ENCODE measurements around the gene PDS5A.
A peak's percentile ranks its signal among the peaks of the same experiment; 100 is the strongest.
"Not testable (repeated sequence)": the region's sequence is repeated elsewhere in the genome, so short reads cannot be mapped to it uniquely, and the experiment has no call there.

PDS5A gene, protein sequence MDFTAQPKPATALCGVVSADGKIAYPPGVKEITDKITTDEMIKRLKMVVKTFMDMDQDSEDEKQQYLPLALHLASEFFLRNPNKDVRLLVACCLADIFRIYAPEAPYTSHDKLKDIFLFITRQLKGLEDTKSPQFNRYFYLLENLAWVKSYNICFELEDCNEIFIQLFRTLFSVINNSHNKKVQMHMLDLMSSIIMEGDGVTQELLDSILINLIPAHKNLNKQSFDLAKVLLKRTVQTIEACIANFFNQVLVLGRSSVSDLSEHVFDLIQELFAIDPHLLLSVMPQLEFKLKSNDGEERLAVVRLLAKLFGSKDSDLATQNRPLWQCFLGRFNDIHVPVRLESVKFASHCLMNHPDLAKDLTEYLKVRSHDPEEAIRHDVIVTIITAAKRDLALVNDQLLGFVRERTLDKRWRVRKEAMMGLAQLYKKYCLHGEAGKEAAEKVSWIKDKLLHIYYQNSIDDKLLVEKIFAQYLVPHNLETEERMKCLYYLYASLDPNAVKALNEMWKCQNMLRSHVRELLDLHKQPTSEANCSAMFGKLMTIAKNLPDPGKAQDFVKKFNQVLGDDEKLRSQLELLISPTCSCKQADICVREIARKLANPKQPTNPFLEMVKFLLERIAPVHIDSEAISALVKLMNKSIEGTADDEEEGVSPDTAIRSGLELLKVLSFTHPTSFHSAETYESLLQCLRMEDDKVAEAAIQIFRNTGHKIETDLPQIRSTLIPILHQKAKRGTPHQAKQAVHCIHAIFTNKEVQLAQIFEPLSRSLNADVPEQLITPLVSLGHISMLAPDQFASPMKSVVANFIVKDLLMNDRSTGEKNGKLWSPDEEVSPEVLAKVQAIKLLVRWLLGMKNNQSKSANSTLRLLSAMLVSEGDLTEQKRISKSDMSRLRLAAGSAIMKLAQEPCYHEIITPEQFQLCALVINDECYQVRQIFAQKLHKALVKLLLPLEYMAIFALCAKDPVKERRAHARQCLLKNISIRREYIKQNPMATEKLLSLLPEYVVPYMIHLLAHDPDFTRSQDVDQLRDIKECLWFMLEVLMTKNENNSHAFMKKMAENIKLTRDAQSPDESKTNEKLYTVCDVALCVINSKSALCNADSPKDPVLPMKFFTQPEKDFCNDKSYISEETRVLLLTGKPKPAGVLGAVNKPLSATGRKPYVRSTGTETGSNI (N-terminal part only)

DNA sequence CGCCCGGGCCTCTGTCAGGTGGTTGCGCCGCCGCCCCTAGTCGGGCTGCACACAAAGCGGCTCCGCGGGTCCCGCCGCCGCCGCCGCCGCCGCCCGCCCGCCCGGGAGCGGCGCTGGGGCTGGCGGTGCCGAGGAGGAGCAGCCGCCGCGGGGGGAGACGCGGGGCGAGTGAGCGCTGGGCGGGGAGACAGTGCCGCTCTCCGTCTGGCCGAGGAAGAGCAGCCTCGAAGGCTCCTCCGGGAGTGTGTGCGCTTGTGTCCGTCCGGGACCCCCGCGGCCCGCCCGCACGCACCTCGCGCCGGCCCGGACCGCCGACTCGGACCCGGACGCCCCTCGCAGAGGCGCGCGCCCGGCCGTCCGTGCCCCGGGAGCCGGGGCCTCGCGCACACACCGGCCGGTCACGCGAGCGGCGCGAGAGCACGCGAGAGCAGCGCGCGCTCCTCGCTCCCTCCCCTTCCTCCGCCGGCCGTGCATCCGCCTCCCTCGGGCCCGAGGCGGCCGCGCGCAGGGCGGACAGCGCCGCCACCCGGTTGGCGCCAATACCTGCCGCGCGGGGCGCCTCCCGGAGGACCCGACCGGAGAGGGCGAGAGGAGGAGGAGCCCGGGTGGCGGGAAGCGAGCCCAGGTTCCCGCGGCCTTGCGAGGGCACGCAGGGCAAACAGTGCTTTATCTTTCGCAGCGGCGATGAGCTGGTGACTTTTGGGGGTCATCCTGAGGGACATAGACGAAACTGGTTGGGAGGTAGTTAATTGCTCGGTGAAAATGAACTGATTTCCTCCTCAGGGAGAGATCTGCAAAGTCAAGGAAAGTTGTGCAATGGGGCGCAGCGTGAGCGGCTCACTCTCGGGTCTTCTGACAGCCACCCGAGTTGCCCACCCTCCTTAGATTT, at the start of gene PDS5A:
Gene PDS5A, minus strand, starts transcription at position 423 of the 889 bp plus-strand sequence. CDS start 1,334 bp downstream, outside the sequence.
- peak; percentile 93 for DNase-seq

DNA sequence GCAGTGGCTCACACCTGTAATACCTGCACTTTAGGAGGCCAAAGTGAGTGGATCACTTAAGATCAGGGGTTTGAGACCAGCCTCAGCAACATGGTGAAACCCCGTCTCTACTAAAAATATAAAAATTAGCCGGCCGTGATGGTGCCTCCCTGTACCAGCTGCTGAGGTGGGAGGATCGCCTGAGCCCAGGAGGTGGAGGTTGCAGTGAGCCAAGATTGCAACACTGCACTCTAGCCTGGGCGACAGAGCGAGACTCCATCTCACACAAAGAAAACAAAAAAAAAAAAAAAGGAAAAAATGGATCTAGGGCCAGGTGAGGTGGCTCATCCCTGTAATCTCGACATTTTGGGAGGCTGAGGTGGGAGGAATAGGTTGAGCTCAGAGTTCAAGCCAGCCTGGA, 46.3 kb upstream of the PDS5A start:
- DNase-seq = not testable (repeated sequence)

DNA sequence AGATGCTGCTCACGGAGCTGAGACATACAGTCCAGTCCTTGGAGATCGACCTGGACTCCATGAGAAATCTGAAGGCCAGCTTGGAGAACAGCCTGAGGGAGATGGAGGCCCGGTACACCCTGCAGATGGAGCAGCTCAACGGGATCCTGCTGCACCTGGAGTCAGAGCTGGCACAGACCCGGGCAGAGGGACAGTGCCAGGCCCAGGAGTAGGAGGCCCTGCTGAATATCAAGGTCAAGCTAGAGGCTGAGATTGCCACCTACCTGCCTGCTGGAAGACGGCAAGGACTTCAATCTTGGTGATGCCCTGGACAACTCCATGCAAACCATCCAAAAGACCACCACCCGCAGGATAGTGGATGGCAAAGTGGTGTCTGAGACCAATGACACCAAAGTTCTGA, 43.4 kb upstream of the PDS5A start:
- not testable (repeated sequence) for DNase-seq

DNA sequence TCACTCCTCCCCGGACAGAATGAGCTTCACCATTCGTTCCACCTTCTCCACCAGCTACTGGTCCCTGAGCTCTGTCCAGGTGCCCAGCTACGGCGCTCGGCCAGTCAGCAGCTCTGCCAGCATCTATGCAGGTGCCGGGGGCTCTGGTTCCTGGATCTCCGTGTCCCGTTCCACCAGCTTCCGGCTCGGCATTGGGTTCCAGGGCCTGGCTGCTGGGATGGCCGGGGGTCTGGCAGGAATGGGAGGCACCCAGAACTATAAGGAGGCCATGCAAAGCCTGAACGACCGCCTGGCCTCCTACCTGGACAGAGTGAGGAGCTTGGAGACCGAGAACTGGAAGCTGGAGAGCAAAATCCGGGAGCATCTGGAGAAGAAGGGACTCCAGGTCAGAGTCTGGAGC, 42.5 kb upstream of the PDS5A start:
- DNase-seq = no peak

DNA sequence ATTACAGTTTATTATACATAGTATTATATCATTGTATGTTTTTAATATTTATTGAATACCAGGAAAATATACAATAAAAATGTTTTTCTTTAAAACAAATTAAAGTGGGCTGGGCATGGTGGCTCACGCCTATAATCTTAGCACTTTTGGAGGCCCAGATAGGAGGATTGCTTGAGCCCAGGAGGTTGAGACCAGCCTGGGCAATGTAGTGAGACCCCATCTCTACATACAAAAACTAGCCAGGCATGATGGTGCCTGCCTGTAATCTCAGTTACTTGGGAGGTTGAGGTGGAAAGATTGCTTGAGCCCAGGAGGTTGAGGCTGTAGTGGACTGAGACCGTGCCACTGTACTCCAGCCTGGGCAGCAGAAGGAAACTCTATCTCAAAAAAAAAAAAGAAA, 38.3 kb upstream of the PDS5A start:
- DNase-seq = no peak

DNA sequence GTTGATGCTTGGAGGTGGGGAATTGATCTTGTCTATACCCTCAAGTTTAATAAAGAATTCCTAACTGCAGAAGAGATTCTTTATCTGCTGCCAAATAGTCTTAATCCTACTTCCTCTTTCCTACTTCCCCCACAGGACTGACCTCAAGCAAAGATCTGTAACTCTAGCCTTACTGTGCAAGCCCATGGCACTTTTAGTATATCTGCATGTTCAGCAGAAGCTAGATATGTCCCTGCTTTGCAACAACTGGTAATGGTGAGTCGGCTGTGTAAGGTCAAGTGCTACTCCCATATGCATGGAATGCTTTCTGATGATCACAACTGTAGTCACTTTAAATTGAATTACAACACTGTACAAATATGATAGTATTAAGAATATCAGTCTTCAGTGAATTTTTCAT, 26.3 kb upstream of the PDS5A start:
- no peak for DNase-seq

DNA sequence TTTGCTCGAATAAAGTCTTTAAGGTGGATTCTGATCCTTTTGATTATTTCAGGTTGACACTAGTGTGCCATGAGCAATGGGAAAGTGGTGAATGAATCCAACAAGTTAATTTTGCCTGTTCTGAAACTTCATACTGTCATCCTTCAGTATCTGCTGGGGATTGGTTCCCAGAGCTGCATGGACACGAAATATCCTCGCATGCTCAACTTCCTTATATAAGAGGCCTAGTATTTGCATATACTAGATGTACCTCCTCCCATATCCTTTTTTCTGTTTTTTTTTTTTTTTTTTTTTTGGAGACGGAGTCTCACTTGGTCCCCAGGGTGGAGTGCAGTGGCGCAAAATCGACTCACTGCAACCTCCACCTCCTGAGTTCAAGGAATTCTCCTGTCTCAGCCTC, 23.0 kb upstream of the PDS5A start:
- DNase-seq = no peak

DNA sequence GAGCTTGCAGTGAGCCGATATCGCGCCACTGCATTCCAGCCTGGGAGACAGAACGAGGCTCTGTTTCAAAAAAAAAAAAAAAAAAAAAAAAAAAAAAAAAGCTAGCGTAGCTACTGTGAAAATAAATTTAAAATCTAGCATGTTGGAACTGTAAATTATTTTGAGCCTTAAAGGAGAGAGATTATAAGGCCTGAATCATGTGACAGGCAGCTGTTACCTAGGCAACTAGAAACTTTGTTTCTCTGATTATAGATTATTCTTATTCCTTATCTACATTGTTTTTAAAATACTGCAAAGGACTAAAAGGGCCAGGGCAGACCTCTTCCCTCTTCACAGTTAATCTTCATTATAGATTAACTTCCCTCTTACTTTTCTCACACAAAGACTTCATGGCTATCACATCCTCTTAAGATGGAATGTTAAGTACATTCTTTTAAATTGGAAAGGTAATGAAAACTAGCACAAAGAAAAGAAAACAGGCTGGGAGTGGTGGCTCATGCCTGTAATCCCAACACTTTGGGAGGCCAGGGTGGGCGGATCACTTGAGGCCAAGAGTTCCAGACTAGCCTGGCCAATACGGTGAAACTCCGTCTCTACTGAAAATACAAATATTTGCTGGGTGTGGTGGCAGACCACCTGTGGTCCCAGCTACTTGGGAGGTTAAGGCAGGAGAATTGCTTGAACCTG, 21.1 kb upstream of the PDS5A start:
- no peak for DNase-seq

DNA sequence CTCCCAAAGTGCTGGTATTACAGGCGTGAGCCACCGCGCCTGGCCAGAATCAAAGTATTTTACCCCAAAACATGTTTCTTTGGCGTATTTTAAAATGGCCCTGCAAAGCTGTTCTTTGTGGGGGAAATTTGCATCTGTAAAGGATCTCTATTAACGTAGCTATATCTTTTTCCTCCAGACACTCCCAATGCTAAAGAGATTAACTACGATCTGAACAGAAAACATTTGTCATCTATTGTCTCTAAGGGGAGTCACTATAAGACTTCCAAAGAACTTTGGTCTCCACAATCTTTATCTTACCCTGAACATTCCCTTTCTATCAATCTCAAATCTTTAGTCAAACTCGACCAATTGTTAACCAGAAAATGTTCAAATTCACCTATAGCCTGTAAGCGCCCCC, 19.1 kb upstream of the PDS5A start:
- no peak for DNase-seq

DNA sequence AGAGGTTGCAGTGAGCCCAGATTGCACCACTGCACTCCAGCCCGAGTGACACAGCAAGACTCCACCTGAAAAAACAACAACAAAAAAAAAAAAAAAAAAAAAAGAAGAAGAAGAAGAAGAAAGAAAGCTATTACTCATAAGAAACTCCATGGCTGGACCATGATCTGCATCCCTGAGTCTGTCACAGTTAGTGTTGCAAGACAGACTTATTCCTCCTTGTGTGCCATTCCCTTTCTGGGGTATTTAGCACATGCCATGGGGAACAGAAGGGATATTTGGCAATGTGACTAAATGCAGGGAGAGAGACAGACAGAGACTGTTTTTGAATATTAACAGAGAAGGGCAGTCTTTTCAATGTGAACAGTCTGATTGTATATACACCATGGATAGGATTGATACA, 16.7 kb upstream of the PDS5A start:
- no peak for DNase-seq

DNA sequence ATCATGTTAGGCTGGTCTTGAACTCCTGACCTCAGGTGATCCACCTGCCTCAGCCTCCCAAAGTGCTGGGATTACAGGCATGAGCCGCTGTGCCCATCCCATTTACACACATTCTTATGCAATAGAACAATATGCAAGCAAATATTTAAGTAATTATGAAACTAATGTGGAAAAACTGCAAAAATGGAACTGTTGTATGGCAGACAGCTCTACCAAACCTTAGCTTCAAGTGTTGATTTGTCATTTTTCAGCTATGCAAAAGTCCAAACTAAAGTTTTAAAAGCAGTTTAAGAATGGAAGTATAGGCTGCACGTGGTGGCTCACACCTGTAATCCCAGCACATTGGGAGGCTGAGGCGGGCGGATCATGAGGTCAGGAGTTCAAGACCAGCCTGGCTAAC, 11.7 kb upstream of the PDS5A start:
- not testable (repeated sequence) for DNase-seq

DNA sequence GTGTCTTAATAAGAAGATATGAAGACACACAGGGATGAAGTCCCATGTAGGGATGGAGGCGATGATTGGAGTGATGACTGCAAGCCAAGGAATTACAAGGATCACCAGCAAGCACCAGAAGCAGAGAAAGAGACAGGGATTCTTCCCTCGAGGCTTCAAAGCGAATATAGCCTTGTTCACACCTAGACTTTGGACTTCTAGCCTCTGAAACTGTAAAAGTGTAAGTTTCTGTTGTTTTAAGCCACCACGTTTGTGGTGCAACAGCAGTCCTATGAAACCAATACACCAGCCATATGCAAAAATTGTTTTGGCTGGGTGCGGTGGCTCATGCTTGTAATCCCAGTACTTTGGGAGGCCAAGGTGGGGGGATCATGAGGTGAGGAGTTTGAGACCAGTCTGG, 9.8 kb upstream of the PDS5A start:
- no peak for DNase-seq

DNA sequence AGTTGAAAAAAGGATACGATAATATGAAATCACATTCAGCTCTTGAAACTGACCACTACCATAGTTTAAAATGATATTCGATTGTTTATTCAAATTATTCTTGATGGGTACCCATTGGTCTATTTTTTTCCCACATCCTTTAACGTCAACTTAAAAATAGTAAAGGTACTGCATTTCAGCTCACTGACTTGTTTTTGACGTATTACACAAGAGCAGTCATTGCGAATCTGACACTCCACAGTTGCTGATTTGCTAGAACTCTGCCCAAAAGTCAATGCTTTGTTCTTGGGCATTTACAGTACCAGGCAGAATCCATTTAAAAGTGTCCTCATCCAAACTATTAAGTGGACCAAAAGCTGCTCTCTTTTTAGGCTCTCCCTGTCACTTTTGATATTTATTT, 1.2 kb upstream of the PDS5A start:
- no peak for DNase-seq

DNA sequence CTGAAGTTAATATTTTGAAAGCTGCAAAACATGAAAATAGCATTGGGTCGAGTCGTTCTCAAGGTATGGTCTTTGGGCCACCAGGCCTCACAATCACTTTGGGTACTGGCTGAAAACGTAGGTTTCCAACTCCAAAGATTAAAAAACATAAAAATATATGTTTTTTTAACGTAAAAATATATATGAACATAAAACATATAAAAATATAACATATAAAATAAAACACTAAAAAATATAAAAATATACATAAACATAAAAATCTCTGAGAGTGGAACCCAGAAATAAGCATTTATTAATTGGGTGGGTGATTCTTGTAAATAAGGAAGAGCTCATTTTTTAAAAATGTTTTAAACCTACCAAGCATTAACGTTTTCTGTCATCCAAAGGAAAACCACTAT, 666 bp upstream of the PDS5A start:
- DNase-seq = no peak

DNA sequence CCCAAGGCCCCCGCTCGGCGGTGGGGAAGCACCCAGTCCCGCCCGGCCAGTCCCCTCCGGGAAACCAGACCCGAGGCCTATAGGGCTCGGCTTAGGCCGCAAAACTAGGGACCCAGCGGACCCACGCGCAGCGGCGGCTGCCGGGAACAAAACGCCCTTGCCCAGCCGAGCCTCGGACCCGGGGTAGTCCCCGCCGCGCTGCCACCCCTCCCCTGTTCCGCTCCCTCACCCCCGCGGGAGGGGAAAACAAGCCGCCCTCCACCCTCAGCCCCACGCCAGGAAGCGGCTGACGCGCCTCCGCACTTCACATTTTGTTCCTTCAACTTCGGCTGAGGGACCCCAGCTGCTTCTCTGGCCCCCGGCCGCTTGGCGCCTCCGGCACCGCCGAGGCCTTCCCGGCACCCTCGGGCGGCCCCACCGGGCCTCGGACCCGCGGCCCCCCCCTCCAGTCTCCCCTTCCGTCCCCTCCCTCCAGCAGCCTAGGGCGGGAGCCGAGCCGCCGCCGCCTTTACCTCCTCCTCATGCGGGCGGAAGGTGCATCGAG, 694 bp downstream of the PDS5A start:
- peak; percentile 66 for DNase-seq

DNA sequence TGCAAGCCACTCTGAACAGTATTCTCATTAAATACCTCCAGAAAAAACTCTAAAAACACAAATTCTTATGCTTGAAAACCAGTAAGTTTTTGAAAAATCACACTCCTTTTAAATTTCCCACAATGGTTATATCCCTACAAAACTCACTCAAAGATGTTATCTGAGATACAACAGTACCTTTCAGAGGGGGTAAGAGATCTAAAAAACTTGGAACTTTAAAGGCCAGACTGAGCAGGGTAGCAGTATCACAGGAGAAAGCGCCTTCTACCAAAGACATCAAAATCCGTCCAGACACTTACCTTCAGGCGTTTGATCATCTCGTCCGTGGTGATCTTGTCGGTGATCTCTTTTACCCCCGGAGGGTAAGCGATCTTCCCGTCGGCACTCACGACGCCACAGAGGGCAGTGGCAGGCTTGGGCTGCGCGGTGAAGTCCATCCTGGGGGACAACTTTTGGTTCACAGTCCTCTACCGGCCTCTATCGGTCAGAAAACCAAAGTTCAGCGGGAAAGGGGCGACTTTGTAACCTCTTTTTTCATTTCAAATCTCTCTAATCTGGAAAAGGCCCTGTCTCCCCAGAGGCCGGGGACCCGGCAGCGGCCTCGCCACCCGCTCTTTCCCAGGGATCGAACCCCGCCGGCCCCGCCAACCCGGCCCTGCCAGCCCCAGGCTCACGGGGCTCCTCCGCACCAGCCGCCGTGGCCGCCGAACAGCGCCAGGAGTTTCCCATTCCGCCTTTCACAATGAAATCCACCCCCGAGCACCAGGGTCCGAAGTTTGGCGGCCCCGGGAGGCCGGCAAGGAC, 1.4 kb downstream of the PDS5A start:
- DNase-seq = peak; percentile 80

DNA sequence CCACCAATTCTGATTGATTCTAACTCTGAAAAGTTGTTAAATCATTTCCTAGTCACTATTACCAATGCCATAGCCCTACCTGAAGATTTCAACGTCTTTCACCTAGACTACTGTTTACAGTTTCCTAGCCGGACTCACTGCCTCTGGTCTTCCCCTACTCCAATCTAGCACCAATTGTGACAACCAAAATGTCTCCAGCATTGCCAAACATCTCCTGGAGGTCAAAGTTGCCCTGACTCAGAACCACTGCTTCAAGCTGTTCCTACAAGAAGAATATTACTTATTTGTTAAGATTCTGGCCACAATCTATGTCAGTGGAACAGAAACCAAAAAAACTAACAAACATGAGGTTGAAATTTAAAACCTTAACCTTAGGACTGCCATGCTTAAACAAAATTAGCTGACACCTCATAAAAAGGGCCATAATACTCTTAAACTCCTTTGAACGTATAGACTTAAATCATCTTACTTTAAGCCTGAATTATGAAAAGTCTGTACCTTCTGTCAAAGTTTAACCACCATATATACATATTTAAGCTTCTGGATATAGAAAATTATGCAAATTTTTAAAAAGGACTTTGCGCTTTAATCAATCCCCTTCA, 2.1 kb downstream of the PDS5A start:
- DNase-seq = no peak

DNA sequence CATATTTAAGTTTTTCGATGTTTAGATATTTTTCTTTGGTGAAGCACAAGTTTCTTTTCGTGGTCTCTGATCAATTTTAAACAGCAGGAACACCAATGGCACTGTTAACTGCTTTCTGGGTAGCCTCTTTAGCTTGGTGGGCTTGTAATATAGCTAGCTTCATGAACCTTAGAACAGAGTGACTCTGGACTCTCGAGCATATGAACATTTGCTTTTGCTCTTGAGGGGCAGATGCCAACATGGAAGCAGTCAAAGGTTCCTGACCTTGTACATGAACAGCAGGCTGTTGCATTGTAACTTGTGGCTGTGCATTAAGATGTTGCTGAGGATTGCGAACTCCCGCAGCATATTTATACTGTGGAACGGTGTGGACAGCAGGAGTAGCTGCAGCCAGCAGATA, 4.7 kb downstream of the PDS5A start:
- not testable (repeated sequence) for DNase-seq

DNA sequence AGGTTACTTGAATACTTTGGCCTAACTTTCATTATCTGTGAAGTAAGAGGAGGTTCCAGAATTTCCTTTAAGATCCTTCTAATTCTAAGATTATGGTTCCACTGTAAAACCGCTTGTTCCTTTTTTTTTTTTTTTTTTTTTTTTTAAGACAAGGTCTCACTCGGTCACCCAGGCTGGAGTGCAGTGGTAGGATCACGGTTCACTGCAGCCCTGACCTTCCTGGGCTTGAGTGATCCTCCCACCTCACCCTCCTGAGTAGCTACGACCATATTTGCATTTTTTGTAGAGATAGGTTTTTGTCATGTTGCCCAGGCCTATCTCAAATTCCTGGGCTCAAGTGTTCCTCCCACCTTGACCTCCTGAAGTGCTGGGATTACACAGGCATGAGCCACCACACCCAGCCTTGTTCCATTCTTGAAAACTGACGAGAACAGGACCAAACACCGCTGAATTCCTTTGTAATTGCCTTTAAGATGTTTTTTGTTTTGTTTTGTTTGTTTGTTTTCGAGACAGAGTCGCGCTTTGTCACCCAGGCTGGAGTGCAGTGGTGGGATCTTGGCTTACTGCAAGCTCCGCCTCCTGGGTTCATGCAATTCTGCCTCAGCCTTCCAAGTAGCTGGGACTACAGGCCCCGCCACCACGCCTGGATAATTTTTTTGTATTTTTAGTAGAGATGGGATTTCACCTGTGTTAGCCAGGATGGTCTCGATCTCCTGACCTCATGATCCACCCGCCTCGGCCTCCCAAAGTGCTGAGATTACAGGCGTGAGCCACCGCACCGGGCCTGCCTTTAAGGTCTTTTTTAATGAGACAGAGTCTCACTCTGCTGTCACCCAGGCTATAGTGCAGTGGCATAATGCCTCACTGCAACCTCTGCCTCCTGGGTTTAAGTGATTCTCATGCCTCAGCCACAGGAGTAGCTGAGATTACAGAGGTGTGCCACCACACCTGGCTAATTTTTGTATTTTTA, 6.8 kb downstream of the PDS5A start:
- DNase-seq = no peak

All from NCI-H1092 treated with DMSO at 0.1 percent for 48 hours (cell line).